GM19240 (cell line): ENCODE results near the gene TWIST2.

Source experiments
- DNase-seq: peaks from one replicate; pipeline ENCODE4 v3.0.0; 2011; ENCODE audit warnings: low spot score; ENCODE audit not compliant: insufficient read length

TWIST2 gene

DNA sequence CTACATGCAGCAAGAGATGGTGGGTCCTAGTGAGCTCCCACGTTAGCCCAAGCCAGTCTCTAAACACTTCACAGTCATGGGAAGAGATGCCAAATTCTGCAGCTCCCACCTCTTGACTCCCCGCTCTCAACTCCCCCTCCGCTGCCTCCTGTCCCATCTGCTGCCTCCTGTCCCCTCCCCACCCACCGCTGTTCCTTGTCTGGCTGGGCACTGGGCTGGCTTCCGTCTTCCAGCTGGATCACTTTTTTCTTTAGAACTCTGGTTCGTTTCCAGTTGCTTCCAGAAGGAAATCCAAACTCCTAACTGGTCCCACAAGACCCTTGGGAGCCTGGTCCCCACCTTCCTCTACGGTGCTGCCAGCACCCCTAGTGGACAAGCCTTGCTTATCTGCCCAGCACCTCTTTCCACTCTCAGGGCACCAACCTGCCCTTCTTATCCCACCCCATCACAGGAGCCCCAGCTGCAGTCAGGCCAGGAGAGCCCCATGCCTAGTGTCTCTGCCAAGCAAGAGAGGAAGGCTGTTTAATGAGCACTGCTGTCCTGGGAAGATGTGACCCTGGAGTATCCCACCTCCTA lies 12.1 kb upstream of the TWIST2 start:
- DNase-seq, result no peak

DNA sequence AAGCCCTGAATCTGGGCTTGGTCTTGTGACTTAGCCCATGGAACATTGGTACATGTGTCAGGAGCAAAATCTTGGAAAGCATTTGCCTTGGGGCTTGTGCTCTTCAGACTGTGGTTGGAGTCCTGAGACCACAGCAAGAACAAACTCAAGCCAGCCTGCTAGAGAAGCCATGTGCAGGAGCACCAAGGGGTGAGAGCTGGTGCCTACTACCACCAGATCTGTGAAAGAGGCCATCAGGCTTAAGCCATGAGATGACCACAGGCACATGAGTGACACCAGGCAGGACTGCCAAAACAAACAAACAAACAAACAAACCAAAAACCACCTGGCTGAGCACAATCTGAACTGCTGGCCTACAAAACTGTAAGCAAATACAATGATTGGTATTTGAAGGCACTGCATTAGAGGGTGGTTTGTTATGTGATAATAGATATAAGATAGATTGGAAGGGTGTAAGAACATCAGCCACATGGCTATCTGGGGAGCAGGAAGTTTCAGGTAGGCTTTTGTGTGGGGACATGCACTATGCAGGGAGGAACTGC lies 9.0 kb upstream of the TWIST2 start:
- no peak for DNase-seq

DNA sequence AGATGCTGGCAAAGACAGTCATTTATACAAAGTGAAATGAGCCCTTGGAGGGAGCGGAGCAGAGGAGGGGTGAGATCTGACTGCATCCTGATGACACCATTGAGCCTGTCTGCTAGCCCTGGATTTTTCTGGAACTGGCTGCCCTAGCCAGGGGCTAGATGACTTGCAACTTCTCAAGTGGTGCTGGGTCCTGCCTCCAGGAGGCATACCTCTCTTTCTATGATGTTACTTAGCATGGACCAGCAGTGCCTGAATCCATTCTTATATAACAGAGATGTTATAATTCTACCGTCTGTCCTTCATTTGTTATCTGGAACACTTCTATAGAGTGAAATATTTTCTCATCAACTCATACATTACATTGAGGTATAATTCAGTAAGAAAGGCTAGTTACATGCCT lies 8.5 kb upstream of the TWIST2 start:
- no peak for DNase-seq

DNA sequence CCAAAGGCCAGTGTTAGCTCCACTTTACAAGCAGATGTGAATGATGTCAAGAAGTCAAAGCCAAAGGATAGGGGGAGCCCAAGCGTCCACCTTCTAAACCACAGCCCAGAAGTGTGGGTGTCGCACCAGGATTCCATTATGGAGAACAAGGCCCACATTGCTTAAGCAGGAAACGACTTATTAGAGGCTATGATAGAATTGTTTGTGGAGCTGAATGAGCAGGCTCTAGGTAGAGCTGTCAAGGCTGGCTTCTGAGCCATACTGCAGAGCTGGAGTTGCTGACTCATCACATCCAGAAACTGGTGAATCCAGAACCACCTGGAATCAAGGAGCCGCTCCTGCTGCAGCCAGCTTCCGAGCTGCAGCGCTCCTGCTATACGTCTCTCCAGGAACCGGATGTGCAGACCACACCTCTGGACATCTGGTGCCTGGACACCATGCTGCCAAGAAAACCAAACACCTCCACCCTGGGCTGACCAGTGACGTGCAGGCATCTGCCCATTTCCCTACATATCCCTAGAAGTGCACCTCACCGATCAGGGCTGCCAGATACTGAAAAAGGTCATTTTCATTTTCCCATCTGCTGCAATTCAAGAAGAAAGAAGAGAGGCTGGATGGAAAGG lies 6.2 kb upstream of the TWIST2 start:
- DNase-seq, result no peak

DNA sequence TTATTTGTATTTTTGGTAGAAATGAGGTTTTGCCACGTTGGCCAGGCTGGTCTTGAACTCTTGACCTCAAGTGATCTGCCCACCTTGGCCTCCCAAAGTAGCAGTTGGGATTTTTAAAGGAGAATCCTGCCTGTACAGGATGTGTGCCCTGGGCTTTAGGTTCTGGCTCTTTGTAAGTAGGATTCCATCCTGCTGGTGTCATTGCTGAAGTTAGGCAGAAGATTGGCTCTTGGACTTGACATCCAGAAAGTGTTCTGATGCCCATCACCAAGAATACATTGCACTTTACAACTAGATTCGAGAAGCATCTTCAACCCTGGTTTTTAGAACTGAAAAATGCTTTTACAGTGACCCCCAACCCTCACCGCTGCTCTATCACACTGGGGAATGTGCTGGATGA lies 4.4 kb upstream of the TWIST2 start:
- DNase-seq, result no peak

DNA sequence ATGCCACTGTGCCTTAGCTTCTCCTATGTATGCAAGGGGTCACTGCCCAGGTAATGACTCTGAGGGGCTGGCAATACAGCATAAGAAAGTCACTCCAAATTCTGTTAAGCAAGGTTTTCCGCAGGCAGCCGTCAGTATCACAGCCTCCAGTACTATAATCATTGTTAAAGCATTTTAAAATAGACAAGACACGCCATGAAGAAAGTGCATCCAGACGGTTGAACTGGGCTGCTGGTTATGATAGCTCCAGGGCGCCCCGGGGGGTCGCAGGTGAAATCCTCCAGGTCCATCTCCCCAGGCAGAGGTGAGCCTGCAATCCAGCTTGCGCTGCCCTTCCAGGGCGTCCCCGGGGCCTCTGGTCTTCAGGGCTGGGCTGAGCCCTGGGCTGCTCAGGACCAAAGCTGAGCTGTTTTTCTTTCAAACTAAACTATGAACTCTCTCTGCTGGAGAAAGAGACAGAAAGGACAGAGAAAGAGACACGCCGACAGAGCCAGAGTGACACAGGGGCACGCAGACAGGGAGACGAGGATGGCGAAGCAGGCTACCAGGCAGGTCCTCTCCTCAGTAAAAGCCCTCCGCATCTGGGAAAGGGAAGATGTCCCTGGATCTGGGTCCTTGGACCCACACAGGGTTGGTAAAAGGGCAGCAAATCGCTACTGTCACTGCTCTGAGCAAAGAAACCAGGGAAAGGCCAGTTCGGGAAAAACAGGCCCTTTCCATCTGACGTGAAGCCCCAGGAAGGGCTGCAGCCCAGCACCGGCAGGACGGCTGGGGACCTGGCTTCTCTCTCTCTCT lies 2.1 kb upstream of the TWIST2 start:
- DNase-seq, result no peak

DNA sequence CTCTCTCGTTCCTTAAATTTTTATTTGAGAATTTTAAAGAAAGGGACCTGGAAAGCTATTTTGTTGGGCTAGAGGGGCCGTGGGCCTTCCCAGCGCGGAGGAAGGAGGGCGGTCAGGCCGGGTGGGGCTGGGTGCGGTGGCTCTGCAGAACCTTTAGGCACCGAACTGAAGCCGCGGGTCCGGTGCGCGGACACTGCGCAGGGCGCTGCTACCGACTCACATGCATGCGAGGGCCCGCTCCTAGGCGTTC lies 1.6 kb upstream of the TWIST2 start:
- DNase-seq, result no peak

DNA sequence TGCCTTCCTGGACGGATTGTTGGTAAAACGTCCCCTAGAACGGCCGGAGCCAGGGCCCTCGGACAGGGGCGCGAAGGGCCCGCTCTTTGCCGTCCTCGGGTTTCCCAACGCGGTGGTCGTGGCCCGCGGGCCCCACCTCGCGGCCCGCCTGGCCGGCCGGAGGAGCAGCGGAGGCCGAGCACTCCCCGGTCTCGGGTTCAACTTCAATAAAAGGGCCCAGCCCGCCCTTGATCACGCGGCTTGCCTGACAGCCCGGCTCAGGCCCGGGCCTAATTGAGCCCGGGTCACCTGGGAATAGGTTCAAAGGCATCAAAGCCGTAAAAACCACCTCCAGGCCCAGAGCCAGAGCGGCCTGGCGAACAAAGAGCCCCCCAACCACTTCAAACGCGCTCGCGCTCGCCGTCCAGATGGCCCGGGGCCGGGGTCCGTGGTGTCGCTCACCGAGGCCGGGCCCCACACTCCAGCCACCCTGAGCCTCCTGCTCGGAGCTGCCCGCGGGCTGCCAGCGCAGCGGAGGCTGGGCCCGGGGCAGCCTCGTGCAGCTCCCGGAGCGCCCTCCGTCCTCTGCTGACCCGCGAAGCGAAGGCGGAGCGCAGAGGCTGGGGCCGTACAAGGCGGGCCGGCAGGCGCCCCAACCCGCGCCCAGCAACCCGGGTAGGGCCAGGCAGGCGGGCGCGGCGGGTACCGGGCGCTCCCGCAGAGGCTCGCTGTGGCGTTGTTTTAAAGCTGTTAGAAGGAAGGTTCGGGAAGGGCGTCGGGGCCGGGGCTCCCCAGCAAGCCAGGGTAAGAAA lies 1.1 kb upstream of the TWIST2 start:
- DNase-seq, result no peak

DNA sequence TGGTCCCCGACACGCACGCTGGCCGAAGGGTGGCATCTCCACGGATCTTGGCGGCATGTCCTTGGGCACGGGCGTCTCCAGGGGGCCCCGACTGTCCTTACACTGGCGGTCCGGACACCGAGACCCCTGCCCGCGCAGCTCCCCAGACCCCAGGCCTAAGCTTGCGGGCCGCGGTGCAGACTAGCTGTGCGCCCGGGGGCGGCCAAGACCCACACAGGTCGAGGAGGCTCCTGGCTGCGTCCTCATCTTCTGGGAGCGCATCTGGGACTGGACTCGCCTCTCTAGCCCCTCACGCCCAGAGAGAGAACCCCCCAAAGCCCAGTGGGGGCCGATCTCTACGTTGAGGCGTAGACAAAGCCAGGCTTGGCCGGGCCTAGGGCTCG lies 475 bp upstream of the TWIST2 start:
- DNase-seq, result no peak

DNA sequence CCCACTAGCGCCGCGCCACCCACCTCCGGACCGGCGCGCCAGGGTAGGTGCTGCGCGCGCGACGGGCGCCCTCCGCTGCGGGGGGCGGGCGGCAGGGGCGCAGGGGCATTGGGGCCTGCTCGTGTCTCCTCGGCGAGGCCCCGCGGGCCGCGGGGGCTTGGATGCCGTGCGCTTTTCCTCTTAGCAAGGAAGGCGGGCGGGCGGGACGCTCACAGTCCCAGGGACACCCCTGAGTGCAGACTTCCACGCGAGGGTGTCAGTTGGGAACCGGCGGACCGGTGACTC lies 748 bp downstream of the TWIST2 start:
- DNase-seq, result no peak

DNA sequence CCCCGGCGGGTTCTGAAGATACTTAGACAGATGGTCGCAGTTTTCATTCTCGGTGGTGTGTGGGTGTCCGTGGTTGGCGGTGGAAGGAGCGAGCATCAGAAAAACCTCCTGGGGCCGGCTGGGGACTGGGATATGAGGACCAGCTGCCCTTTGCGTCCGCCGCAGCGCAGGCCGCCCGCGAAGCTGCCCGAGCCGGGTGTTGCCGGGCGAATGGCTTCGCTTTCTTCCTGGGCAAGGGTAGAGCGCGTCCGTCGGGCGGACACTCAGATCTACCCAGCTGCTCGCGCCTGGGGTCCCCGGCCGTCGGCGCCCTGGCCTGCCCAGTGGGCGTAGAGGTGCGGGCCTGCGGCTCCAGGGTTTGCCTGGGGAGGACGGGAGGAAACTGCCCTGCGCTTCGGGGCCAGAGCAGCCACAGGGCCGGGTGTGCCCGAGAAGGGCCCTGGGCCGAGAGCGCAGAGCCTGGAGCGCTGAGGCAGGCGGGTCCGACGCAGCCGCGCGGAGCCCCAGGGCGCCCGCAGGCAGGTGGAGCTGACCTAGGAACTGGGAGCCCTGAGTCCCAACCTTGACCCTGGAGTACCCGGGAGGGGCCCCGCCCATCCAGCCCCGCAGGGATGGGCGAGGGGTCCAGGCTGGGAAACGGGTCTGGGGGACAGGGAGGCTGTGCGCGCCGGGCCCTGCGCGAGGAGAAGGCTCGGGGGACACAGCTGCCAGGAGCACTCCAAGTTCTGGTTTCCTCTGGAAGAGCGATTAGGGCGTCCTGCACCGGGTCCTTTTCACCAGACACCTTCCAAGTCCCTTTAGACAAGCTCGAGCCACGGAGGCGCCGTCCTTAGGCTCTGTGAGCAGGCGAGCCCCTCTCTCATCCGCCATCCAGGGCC lies 1.3 kb downstream of the TWIST2 start:
- no peak for DNase-seq

DNA sequence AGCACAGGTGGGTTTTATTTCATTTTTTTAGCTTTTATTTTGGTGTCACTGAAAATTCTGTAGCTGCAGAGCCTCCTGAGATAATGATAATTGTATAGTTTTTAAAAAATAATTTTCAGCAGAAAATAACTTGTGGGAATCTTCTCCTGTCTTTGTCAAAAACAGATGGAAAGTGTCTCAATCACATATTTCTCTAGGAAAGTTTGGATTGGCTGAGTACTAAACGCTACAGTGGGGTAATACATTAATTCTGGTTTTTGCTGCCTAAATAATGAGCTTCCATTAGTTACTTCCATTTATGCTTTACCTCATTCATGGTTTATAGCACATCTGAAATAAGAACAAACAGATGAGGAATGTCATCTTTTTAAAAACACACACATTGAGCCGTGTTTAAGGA lies 2.2 kb downstream of the TWIST2 start:
- DNase-seq, result no peak

DNA sequence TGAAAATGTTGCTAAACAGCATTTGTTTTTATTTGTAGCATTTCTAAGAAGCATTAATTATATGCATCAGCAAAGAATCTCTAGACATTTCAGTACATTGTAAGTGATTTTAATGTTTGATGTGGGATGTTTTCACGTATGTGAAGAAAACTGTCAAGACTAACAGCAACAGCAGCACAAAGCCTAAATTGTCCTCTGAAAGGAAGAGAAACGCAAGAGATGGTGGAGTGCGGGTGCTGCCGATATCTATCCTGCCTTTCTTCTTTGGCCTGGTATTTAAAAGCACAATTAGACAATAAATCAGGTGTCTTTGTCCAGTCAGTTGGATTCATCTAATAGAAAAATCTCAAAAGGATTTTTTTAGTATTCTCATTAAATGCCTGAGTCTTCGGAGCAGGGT lies 3.1 kb downstream of the TWIST2 start:
- no peak for DNase-seq

DNA sequence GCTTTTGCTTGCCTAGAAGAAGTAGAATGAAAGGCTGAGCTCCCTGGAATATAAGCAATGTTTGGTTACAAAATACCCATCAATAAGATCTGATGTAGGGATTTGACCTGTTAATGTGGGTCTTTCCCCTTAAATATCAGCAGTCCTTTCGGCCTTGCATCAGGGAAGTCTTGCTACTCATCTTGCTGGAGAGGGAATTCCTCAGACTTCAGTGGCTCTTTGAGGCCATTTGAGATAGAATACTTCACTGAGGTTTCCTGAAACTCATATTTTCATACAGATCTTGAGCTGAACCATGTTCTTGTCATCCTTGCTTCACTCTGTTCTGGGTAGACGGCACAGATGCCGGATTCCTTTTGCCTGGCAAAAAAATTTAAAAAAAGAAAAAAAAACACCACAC lies 3.9 kb downstream of the TWIST2 start:
- no peak for DNase-seq

DNA sequence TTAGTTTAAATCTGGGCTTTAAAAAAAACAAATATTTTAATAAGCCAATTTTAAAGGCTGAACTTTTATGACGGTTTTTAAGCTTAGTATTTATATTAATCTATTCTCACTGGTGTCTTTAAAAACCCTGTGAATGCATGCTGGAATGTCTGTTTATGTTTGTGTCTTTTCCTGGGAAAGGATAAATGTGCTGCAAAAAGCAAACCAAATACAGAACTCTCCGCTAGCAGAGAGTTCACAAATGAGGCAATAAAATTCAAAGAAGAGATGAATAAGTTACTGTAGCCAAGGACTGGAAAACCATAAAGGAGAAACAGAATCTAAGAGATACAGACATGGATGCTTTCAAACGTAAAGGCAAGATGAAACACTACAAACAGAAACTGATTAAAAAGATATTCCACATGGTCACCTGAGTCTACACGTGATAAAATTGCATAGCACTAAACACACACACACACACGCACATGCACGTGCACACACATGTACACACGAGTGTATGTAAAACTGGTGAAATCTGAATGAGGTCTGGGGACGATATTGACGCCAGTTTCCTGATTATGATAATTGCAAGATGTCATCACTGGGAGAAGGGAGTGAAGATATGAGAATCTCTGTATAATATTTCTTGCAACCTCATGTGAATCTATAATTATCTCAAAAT lies 4.5 kb downstream of the TWIST2 start:
- DNase-seq, result no peak

DNA sequence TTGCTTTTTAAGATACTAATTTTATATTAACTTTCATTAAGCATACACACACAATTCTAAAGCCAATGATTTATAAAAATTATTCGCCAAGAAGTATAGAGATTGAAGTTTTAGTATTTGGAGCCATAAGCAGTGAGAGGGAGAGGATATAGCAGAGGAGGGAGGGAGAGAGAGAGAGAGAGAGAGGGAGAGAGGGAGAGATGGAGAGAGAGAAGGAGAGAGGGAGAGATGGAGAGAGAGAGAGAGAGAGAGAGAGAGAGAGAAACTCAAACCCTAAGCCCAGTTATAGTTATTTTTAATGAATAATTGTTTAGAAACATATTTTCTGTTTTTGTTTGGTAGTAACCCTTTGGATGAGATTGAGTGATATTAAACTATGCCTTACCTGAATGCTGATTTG lies 5.3 kb downstream of the TWIST2 start:
- DNase-seq, result no peak

DNA sequence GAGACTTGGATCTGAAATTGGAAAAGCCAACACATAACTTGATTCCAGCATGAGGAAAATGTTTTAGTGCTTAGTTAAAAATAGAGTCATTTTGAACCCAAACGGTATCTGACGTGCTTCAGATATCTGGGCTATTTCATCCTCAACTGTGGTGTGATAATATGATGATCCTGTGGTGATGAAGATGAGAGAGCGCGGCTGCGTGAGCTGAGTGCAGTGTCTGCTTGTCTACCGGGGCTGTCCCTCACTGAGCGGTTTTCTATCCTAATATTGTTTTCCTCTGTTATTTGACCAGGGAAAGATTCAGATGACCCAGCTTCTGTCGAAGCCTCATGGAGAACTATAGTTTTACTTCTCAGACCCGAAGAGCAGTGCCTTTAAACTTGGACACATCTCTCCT lies 5.8 kb downstream of the TWIST2 start:
- no peak for DNase-seq

DNA sequence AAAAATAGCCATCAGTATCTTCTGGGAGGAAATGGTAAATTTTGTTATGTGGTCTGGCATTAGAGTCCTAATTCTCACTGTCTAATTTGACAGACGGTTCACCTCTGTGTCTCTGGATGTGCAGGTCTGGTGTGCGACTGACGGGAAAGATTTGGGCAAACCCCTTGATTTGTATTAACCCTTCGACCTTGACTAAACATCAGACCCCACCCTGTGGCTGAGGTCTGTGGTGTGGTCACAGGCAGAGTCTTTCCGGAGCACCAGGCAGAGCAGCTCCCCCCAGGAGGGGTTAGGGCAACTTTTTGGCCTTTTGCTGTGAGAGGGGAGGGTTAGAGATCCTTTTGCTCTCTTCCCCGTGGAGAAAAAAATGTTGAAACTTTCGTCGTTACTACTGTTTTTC lies 6.4 kb downstream of the TWIST2 start:
- DNase-seq, result no peak

DNA sequence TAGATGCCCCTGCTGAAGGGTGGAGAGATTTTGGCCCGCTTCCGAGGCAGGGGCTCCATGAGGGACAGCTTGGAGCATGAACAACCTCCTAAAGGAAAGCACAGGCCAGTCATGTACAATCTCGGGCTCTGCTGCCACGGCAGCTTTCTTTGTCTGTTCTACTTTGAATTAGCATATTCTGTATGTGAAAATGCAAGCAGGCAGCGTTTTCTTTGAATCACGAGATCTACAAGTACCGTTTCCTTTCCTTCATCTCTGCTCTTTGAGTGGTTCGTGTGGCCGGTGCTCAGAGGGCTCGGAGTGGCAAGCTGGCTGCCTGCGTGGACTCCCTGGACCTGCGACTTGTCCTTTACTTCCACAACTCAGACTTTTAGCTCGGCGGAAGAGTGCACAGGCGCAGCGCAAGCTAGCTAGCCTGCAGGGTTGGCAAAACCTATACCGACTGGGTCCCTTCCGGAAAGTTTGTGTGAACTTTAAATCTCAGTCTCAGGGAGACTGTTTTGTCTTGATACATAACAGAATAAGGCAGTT lies 6.9 kb downstream of the TWIST2 start:
- DNase-seq, result no peak

DNA sequence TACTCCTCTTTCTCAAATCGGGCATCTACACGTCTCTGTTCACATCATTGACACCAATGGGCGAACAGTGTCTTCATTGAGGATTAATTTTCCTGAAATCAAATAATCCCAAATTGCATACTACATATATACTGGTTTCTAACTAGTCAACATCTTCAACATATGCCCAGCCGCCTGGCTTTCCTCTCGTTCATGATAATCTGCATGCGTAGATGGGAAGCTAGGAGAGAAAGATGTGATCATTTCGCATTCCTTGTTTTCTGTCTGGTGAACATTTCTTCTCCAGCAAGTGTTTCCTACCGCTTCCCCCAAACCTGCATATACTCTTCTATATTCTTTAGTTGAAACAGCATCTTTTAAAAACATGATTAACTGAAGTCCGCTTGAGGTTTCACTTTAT lies 7.4 kb downstream of the TWIST2 start:
- DNase-seq, result no peak
